ENCODE measurements around the gene TNRC6B.
A peak's percentile ranks its signal among the peaks of the same experiment; 100 is the strongest.
"Not testable (repeated sequence)": the region's sequence is repeated elsewhere in the genome, so short reads cannot be mapped to it uniquely, and the experiment has no call there.

TNRC6B gene

DNA sequence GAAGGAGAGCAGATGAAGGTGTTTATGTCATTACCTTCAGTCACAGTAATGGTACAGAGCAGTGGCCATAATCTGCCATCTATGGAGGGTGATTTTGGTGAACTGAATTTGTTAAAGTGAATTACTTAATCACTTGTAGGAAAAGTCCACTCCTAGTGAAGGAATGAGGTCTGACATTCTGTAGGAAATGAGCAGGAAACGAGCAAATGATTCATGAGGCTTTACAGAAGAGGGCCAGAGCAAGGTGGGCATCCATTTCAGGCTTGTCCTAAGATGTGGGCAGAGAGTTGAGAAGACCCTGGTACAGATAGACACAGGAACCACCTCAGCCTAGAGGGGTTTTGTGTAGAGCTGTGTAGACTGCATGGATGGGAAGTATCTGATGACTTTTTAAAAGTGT lies 186.7 kb downstream of the TNRC6B start:
- no peak for DNase-seq (ENCODE audit: low read depth)

DNA sequence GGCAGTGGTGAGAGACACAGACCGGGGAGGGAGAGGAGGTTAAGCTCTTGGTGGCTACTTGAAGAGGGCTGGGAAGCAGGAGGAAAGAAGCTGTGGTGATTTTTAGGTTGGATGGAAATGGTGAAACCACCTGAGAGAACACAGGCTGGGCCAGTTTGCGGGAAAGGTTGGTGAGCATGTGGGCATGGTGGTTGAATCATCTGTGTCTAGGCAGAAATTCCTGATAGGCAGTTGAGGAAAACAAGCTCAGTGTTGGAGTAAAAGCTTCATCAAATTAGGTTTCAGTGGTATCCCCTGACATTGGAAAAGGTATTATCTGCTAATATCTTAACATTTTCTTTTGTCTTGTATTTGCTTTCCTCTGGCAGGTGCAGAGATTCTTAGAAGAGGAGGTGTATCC lies 188.3 kb downstream of the TNRC6B start:
- DNase-seq (ENCODE audit: low read depth), result no peak

- no peak for DNase-seq (ENCODE audit: low read depth)
Measured at GRCh38 chr22:40367342-40367741, 189.6 kb downstream of the TNRC6B start.

DNA sequence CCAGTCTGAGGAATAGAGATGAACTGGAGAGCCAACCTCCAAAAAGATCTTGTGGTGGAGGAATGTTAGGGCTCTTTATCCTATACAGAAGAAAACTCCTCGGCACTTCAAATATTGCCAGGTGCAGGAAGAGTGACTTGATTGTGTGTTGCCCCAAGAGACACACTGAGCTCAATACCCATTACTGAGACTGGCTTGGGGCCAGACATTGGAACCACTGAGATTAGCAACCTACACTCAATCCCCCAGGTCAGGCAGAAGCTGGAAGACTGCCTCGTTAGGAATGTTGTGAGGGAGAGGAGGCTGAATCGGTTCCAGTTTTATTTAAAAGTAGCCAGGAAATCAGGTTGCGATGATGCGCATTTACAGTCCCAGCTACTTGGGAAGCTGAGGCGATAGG lies 190.3 kb downstream of the TNRC6B start:
- no peak for DNase-seq (ENCODE audit: low read depth)

DNA sequence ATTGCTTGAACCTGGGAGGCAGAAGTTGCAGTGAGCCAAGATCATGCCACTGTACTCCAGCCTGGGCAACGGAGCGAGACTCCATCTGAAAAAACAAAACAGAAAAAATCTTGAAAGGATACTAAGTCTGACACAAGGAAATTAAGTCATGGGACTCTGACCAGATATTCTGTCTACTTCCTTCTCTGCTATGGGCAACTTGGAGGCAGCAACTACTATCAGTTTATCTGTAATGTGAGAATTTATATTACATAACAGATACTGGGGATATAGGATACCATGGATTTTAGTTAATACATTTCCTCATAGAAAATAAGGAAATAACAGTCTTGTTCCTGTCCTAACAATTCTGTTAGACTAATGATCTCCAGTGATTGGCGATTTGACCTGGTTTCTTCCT lies 191.1 kb downstream of the TNRC6B start:
- DNase-seq (ENCODE audit: low read depth), result no peak

DNA sequence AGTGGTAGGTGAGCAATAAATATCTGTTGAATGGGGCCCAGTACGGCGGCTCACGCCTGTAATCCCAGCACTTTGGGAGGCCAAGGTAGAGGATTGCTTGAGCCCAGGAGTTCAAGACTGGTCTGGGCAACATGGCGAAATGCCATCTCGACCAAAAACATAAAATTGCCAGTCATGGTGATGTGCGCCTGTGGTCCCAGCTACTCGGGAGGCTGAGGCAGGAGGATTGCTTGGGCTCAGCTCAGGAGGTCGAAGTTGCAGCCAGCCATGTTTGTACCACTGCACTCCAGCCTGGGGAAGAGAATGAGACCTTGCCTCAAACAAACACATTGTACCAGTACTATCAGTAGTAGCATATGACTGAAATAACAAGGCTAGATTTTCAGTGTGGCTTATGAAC lies 196.8 kb downstream of the TNRC6B start:
- DNase-seq (ENCODE audit: low read depth), result no peak

DNA sequence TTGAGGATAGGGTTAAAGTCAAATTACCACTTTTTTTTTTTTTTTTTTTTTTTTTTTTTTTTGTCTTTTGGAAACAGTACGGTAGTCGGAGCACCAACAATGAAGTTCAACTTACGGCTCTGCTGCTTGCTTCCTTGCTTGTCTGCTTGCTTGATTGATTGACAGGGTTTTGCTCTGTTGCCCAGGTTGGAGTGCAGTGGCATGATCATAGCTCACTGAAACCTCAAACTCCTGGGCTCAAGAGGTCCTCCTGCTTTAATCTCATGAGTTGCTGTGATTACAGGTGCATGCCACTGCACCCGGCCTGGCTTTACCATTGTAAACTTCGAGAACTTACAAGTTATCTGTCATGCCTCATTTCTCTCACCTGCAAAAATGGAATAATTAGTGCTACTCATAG lies 198.4 kb downstream of the TNRC6B start:
- no peak for DNase-seq (ENCODE audit: low read depth)

DNA sequence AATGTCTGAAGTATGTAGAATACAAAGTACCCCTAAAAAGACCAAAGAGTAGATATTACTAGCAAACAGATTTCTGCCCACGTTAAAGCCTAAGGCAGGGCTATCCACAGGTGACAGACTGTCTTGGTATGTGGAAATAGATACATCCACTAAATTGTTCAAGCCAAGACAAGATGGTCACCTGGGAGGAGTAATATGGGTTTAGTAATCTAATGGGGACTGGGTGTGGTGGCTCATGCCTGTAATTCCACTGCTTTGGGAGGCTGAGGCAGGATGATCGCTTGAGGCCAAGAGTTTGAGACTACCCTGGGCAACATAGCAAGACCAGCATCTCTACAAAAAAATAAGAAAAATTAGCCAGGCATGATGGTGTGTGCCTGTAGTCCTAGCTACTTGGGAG lies 200.2 kb downstream of the TNRC6B start:
- no peak for DNase-seq (ENCODE audit: low read depth)

- DNase-seq (ENCODE audit: low read depth), result not testable (repeated sequence)
Measured at GRCh38 chr22:40378448-40378847, 200.7 kb downstream of the TNRC6B start.

GRCh38 chr22:40381461-40381860 lies 203.7 kb downstream of the TNRC6B start:
- no peak for DNase-seq (ENCODE audit: low read depth)

DNA sequence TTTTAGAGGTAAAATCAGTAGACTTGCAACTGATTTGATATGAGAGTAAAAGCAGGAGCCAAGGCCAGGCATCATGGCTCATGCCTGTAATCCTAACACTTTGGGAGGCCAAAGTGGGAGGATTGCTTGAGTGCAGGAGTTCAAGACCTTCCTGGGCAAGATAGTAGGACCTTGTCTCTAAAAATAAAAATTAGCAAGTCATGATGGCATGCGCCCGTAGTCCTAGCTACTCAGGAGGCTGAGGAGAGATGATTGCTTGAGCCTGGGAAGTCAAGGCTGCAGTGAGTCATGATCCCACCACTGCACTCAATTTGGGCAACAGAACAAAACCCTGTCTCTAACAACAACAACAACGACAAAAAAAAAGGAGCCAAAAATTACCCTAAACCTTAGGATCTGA lies 206.2 kb downstream of the TNRC6B start:
- no peak for DNase-seq (ENCODE audit: low read depth)

GRCh38 chr22:40385036-40385782 lies 207.5 kb downstream of the TNRC6B start:
- peak; percentile 21 for DNase-seq (ENCODE audit: low read depth)
